Measurements from ENCODE around the gene SLC45A3.

DNA sequence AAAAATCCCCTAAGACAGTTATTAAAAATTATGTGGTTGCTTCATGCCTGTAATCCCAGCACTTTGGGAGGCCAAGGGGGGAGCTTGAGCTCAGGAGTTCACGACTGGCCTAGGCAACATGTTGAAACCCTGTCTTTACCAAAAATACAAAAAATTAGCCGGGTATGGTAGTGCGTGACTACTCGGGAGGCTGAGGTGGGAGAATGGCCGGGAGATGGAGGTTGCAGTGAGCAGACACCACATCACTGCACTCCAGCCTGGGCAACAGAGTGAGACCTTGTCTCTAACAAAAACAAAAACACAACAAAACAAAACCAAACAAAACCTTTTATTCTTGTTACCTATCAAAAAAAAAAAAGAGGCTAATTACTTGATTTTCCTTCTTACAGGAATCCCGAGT lies 50.6 kb downstream of the SLC45A3 start:
- TF ChIP-seq, protein P1, sequence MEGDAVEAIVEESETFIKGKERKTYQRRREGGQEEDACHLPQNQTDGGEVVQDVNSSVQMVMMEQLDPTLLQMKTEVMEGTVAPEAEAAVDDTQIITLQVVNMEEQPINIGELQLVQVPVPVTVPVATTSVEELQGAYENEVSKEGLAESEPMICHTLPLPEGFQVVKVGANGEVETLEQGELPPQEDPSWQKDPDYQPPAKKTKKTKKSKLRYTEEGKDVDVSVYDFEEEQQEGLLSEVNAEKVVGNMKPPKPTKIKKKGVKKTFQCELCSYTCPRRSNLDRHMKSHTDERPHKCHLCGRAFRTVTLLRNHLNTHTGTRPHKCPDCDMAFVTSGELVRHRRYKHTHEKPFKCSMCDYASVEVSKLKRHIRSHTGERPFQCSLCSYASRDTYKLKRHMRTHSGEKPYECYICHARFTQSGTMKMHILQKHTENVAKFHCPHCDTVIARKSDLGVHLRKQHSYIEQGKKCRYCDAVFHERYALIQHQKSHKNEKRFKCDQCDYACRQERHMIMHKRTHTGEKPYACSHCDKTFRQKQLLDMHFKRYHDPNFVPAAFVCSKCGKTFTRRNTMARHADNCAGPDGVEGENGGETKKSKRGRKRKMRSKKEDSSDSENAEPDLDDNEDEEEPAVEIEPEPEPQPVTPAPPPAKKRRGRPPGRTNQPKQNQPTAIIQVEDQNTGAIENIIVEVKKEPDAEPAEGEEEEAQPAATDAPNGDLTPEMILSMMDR (IDR thresholded peaks at IDR 0.05; ENCODE audit: insufficient read depth, low read length): no peak
- TF ChIP-seq POLR2AphosphoS5 (IDR thresholded peaks at IDR 0.05; ENCODE audit: low read depth) (no peak), GABPA (IDR thresholded peaks at IDR 0.05; ENCODE audit: low read depth) (no peak)
- TF ChIP-seq, protein P2, sequence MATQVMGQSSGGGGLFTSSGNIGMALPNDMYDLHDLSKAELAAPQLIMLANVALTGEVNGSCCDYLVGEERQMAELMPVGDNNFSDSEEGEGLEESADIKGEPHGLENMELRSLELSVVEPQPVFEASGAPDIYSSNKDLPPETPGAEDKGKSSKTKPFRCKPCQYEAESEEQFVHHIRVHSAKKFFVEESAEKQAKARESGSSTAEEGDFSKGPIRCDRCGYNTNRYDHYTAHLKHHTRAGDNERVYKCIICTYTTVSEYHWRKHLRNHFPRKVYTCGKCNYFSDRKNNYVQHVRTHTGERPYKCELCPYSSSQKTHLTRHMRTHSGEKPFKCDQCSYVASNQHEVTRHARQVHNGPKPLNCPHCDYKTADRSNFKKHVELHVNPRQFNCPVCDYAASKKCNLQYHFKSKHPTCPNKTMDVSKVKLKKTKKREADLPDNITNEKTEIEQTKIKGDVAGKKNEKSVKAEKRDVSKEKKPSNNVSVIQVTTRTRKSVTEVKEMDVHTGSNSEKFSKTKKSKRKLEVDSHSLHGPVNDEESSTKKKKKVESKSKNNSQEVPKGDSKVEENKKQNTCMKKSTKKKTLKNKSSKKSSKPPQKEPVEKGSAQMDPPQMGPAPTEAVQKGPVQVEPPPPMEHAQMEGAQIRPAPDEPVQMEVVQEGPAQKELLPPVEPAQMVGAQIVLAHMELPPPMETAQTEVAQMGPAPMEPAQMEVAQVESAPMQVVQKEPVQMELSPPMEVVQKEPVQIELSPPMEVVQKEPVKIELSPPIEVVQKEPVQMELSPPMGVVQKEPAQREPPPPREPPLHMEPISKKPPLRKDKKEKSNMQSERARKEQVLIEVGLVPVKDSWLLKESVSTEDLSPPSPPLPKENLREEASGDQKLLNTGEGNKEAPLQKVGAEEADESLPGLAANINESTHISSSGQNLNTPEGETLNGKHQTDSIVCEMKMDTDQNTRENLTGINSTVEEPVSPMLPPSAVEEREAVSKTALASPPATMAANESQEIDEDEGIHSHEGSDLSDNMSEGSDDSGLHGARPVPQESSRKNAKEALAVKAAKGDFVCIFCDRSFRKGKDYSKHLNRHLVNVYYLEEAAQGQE (IDR thresholded peaks at IDR 0.05; ENCODE audit: insufficient replicate concordance, low read depth): no peak
